ENCODE data around the gene TMEM165.

DNA sequence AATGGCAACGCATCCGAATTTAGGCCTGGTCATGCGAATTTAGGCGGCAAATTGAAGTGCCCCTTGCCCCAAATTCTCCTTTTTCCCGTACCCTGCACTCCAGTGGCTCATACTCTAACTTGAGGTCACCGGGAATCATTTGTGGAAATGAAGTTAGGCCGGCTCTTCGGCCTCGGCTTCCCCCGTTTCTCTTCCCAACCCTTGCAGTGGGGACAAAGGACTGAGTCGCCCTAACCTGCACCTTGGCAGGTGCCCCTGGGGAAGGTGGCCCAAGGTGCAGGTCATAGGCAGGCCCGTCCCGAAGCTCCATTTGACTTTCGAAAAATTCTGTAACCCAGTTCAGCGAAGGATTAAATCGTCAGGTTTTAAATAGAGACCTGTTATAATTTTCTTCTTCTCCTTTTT is 48.9 kb upstream of the TMEM165 start:
- TF ChIP-seq, protein P1, sequence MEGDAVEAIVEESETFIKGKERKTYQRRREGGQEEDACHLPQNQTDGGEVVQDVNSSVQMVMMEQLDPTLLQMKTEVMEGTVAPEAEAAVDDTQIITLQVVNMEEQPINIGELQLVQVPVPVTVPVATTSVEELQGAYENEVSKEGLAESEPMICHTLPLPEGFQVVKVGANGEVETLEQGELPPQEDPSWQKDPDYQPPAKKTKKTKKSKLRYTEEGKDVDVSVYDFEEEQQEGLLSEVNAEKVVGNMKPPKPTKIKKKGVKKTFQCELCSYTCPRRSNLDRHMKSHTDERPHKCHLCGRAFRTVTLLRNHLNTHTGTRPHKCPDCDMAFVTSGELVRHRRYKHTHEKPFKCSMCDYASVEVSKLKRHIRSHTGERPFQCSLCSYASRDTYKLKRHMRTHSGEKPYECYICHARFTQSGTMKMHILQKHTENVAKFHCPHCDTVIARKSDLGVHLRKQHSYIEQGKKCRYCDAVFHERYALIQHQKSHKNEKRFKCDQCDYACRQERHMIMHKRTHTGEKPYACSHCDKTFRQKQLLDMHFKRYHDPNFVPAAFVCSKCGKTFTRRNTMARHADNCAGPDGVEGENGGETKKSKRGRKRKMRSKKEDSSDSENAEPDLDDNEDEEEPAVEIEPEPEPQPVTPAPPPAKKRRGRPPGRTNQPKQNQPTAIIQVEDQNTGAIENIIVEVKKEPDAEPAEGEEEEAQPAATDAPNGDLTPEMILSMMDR (conservative IDR thresholded peaks at IDR 0.05; ENCODE audit: low read depth, low read length): no peak
- TF ChIP-seq EZH2 (IDR thresholded peaks at IDR 0.05; ENCODE audit: low read length, unreplicated experiment): no peak

Measured in PC-3 (cell line).